H1 (cell line): Measurements from ENCODE around the gene SSPN. TPM values are rescaled to one million over a fixed set of nuclear protein-coding genes. Genes with fewer than 3 reads are reported as not detected.

Experiments used
- BRCA1 ChIP-seq: IDR thresholded peaks from 2 replicates; pipeline ENCODE4 v1.6.1; 2012; ENCODE audit warnings: low read depth, low read length, improper control_type of control experiment
- polyA plus RNA-seq, 7 experiments: library from polyadenylated mRNA; depleted of rRNA in 3 of 7; stranded (reverse) in 5 of 7; unstranded in 2 of 7; fragments of >200 nt in 5 of 7; fragments of 200-250 nt in 2 of 7; gene quantifications; 1 replicate in 5 of 7; 2 replicates in 1 of 7; 4 replicates in 1 of 7; pipeline versions ENCODE4 v1.2.1 to v1.2.3, GENCODE V29; 2011 to 2013; ENCODE audit warnings: missing spikeins in 2 of 7, mixed read lengths in 2 of 7
- total RNA-seq: library from RNA; stranded (reverse); fragmentation: NEBNext Ultra II Directional; extraction: Animal tissue kit (Norgen Biotek cat#: 25700); gene quantifications from 2 replicates; pipeline ENCODE4 v1.2.1, GENCODE V29; 2021

SSPN gene
- total and polyA plus RNA-seq, 2 of the 8 experiments (the other 6 are each of a cell fraction or from before 2014, with no cell fraction given) = 0.86 to 1.8 TPM

DNA sequence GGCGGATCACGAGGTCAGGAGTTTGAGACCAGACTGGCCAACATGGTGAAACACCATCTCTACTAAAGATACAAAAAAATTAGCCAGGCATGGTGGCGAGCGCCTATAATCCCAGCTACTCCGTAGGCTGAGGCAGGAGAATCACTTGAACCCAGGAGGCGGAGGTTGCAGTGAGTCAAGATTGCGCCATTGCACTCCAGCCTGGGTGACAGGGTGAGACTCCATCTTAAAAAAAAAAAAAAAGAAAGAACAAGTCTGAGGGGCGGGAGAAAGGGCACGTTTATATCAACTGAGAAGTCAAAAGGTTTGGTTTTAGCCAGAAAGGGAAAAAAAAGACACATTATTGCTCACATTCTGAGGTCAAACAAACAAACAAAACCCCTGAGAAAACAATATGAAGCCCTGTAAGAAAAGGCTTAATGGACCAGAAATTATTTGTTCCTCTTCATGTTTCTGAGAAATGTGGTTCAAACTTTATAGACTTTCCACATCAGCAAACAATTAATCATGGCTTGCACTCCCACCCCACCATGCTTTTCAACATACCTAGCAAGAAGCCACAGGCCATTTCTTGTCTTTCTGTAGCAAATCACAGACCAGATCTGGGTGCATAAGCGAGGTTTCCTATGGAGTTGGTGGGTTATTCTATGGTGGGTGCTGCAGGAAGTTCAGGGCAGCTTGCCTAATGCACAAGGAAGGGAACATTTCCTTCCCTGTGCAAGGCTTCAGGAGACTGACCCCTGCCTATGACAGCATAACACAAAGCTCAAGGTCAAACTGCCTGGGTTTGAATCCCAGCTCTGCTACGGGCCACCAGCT lies 80.1 kb downstream of the SSPN start (continued):
- TF ChIP-seq BRCA1 = no peak
